NT2/D1 (cell line): ENCODE results near the gene MEGF6.
A peak's percentile ranks its signal among the peaks of the same experiment; 100 is the strongest.

Source experiments
- DNase-seq: peaks from one replicate; pipeline ENCODE4 v3.0.0-alpha.2; 2011; ENCODE audit warnings: low read depth, low spot score
- H3K27me3 ChIP-seq: 2 replicates; pipeline ENCODE4 v1.6.0; 2011; ENCODE audit warnings: mild to moderate bottlenecking; ENCODE audit not compliant: insufficient read length, insufficient read depth
- H3K36me3 ChIP-seq: 2 replicates; pipeline ENCODE4 v1.6.1; 2011; ENCODE audit warnings: mild to moderate bottlenecking, low read length, mixed read lengths; ENCODE audit not compliant: insufficient read depth, insufficient read length
- H3K4me1 ChIP-seq: 2 replicates; pipeline ENCODE4 v1.5.1; 2011; ENCODE audit not compliant: insufficient read depth, insufficient read length
- H3K4me3 ChIP-seq: 2 replicates; pipeline ENCODE4 v1.5.1; 2011; ENCODE audit warnings: low read depth; ENCODE audit not compliant: insufficient read length
- H3K9ac ChIP-seq: 2 replicates; pipeline ENCODE4 v1.6.0; 2011; ENCODE audit warnings: low read depth; ENCODE audit not compliant: insufficient read length
- H3K9me3 ChIP-seq: 2 replicates; pipeline ENCODE4 v1.5.1; 2011; ENCODE audit warnings: mild to moderate bottlenecking, low read length; ENCODE audit not compliant: insufficient read depth
- SUZ12 ChIP-seq: IDR thresholded peaks from 2 replicates; pipeline ENCODE4 v1.6.1; 2011; ENCODE audit not compliant: insufficient read length, insufficient read depth; ENCODE audit errors: extremely low read depth
- YY1 ChIP-seq: IDR thresholded peaks from 2 replicates; pipeline ENCODE4 v1.6.1; 2011; ENCODE audit not compliant: insufficient read length, insufficient read depth
- ZNF274 ChIP-seq: IDR thresholded peaks from 2 replicates; pipeline ENCODE4 v1.6.1; 2011; ENCODE audit warnings: mild to moderate bottlenecking, low read depth, low read length

MEGF6 gene

GRCh38 chr1:3603571-3604467, 7.5 kb downstream of the MEGF6 start:
- no peaks in the 10 kb centered on the region for H3K27me3 ChIP-seq
- H3K4me3 ChIP-seq, result no peak overlapping the region

GRCh38 chr1:3603156-3603555, 8.2 kb downstream of the MEGF6 start:
- TF ChIP-seq ZNF274 (no peak), YY1 (no peak), SUZ12 (no peak)
- H3K27me3 ChIP-seq, result no peaks in the 10 kb centered on the region
- peaks cover 13% of the 10 kb centered on the region for H3K4me1 ChIP-seq
- DNase-seq, result no peak
- peaks cover 8% of the 10 kb centered on the region; the same call in 1 of the 2 replicates for H3K9me3 ChIP-seq
- no peak overlapping the region for H3K4me3 ChIP-seq
- no peaks in the 10 kb centered on the region for H3K36me3 ChIP-seq
- H3K9ac ChIP-seq, result no peak overlapping the region

More at GRCh38 chr1:3603571-3604467, 7.5 kb downstream of the MEGF6 start:
- Histone ChIP-seq H3K9me3 (peaks cover 8% of the 10 kb centered on the region; the same call in 1 of the 2 replicates), H3K36me3 (no peaks in the 10 kb centered on the region), H3K4me1 (peaks cover 16% of the 10 kb centered on the region), H3K9ac (no peak overlapping the region)
- no peak for DNase-seq
- no peak for TF ChIP-seq SUZ12
- TF ChIP-seq ZNF274, result no peak
- TF ChIP-seq YY1, result no peak

- Histone ChIP-seq H3K9me3 (peaks cover 8% of the 10 kb centered on the region; the same call in 1 of the 2 replicates), H3K27me3 (no peaks in the 10 kb centered on the region), H3K36me3 (no peaks in the 10 kb centered on the region), H3K4me1 (peaks cover 13% of the 10 kb centered on the region), H3K4me3 (no peak overlapping the region), H3K9ac (no peak overlapping the region)
- no peak for TF ChIP-seq YY1
- no peak for TF ChIP-seq ZNF274
- TF ChIP-seq SUZ12, result no peak
- DNase-seq, result no peak
Measured at GRCh38 chr1:3602375-3602774, 8.9 kb downstream of the MEGF6 start.

- no peaks in the 10 kb centered on the region for H3K36me3 ChIP-seq
- DNase-seq, result no peak
- H3K9ac ChIP-seq, result no peak overlapping the region
- peaks cover 11% of the 10 kb centered on the region for H3K4me1 ChIP-seq
- H3K27me3 ChIP-seq, result no peaks in the 10 kb centered on the region
- no peak overlapping the region for H3K4me3 ChIP-seq
- peaks cover 8% of the 10 kb centered on the region; the same call in 1 of the 2 replicates for H3K9me3 ChIP-seq
- TF ChIP-seq SUZ12 (no peak), ZNF274 (no peak), YY1 (no peak)
Measured at GRCh38 chr1:3601743-3602142, 9.6 kb downstream of the MEGF6 start.

GRCh38 chr1:3600354-3600753, 11.0 kb downstream of the MEGF6 start:
- no peak for DNase-seq
- H3K4me1 ChIP-seq, result peaks cover 11% of the 10 kb centered on the region
- H3K36me3 ChIP-seq, result no peaks in the 10 kb centered on the region
- H3K4me3 ChIP-seq, result no peak overlapping the region
- no peaks in the 10 kb centered on the region for H3K27me3 ChIP-seq
- no peak overlapping the region for H3K9ac ChIP-seq
- H3K9me3 ChIP-seq, result peaks cover 8% of the 10 kb centered on the region; the same call in 1 of the 2 replicates
- no peak for TF ChIP-seq ZNF274

- H3K4me1 ChIP-seq, result peaks cover 11% of the 10 kb centered on the region
- H3K36me3 ChIP-seq, result no peaks in the 10 kb centered on the region
- H3K27me3 ChIP-seq, result no peaks in the 10 kb centered on the region
- no peak overlapping the region for H3K4me3 ChIP-seq
- no peak for DNase-seq
- H3K9me3 ChIP-seq, result peaks cover 7% of the 10 kb centered on the region; the same call in 1 of the 2 replicates
- H3K9ac ChIP-seq, result no peak overlapping the region
- TF ChIP-seq ZNF274, result no peak
- no peak for TF ChIP-seq YY1
- no peak for TF ChIP-seq SUZ12
Measured at GRCh38 chr1:3599816-3600215, 11.5 kb downstream of the MEGF6 start.

- DNase-seq, result no peak
- Histone ChIP-seq H3K4me3 (no peak overlapping the region), H3K36me3 (no peaks in the 10 kb centered on the region), H3K9me3 (peaks cover 2% of the 10 kb centered on the region; the same call in 1 of the 2 replicates), H3K9ac (peak overlapping the region; percentile 32), H3K4me1 (peaks cover 11% of the 10 kb centered on the region), H3K27me3 (no peaks in the 10 kb centered on the region)
- TF ChIP-seq SUZ12, result no peak
- TF ChIP-seq ZNF274, result no peak
- TF ChIP-seq YY1, result no peak
Measured at GRCh38 chr1:3599286-3599811, 12.0 kb downstream of the MEGF6 start.
